ENCODE data around the gene NHLH1.

DNA sequence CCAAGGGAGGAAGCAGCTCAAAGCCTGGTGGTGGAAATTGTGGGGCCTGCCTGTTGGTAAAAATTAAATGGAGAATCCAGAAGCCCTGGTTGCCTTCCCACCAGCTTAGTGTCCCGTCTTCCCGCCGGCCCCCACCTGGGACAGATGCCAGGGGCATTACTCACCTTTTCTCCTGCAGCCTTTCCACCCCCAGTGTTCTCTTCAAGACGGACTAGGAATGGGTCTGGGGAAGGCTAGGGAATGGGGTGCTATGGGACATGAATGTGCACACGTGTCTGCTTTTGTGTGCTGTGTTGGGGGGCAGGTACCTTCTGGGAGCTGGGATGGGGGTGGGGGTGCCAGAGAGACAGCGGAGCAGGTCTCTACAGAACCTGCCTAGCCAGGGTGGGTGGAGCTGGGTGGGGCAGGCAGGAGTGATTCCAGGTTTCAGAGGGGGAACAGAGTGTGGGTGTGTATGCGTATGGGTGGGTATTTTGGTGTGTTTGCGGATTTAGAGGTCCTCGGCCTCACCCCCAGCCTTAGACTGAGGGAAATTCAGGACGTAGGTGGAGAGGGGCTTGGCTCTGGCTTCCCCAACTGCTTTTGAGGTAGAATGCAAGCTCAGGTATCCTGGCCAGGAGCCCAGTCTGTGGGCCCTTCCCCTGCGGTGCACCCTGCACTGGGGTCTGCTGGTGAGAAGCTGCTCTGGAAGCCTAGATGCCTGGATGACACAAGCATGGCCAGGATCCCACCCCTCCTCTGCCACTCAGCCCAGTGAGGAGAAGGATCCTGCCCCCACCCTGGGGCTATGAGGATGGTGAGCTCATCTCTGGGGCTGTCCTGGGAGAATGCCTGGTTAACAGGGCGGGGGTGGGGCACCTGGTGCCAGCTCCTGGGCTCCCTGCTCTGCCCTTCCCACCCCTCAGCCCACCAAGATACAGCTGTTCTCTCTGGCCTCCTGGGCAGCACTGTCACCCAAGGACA, 41.2 kb downstream of the NHLH1 start:
- TF ChIP-seq, protein P1, sequence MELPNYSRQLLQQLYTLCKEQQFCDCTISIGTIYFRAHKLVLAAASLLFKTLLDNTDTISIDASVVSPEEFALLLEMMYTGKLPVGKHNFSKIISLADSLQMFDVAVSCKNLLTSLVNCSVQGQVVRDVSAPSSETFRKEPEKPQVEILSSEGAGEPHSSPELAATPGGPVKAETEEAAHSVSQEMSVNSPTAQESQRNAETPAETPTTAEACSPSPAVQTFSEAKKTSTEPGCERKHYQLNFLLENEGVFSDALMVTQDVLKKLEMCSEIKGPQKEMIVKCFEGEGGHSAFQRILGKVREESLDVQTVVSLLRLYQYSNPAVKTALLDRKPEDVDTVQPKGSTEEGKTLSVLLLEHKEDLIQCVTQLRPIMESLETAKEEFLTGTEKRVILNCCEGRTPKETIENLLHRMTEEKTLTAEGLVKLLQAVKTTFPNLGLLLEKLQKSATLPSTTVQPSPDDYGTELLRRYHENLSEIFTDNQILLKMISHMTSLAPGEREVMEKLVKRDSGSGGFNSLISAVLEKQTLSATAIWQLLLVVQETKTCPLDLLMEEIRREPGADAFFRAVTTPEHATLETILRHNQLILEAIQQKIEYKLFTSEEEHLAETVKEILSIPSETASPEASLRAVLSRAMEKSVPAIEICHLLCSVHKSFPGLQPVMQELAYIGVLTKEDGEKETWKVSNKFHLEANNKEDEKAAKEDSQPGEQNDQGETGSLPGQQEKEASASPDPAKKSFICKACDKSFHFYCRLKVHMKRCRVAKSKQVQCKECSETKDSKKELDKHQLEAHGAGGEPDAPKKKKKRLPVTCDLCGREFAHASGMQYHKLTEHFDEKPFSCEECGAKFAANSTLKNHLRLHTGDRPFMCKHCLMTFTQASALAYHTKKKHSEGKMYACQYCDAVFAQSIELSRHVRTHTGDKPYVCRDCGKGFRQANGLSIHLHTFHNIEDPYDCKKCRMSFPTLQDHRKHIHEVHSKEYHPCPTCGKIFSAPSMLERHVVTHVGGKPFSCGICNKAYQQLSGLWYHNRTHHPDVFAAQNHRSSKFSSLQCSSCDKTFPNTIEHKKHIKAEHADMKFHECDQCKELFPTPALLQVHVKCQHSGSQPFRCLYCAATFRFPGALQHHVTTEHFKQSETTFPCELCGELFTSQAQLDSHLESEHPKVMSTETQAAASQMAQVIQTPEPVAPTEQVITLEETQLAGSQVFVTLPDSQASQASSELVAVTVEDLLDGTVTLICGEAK (IDR thresholded peaks at IDR 0.05; ENCODE audit: borderline replicate concordance): no peak
- TF ChIP-seq, protein P2, sequence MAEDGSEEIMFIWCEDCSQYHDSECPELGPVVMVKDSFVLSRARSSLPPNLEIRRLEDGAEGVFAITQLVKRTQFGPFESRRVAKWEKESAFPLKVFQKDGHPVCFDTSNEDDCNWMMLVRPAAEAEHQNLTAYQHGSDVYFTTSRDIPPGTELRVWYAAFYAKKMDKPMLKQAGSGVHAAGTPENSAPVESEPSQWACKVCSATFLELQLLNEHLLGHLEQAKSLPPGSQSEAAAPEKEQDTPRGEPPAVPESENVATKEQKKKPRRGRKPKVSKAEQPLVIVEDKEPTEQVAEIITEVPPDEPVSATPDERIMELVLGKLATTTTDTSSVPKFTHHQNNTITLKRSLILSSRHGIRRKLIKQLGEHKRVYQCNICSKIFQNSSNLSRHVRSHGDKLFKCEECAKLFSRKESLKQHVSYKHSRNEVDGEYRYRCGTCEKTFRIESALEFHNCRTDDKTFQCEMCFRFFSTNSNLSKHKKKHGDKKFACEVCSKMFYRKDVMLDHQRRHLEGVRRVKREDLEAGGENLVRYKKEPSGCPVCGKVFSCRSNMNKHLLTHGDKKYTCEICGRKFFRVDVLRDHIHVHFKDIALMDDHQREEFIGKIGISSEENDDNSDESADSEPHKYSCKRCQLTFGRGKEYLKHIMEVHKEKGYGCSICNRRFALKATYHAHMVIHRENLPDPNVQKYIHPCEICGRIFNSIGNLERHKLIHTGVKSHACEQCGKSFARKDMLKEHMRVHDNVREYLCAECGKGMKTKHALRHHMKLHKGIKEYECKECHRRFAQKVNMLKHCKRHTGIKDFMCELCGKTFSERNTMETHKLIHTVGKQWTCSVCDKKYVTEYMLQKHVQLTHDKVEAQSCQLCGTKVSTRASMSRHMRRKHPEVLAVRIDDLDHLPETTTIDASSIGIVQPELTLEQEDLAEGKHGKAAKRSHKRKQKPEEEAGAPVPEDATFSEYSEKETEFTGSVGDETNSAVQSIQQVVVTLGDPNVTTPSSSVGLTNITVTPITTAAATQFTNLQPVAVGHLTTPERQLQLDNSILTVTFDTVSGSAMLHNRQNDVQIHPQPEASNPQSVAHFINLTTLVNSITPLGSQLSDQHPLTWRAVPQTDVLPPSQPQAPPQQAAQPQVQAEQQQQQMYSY (CRISPR knock-in tag; IDR thresholded peaks at IDR 0.05): no peak
- TF ChIP-seq, protein P3, sequence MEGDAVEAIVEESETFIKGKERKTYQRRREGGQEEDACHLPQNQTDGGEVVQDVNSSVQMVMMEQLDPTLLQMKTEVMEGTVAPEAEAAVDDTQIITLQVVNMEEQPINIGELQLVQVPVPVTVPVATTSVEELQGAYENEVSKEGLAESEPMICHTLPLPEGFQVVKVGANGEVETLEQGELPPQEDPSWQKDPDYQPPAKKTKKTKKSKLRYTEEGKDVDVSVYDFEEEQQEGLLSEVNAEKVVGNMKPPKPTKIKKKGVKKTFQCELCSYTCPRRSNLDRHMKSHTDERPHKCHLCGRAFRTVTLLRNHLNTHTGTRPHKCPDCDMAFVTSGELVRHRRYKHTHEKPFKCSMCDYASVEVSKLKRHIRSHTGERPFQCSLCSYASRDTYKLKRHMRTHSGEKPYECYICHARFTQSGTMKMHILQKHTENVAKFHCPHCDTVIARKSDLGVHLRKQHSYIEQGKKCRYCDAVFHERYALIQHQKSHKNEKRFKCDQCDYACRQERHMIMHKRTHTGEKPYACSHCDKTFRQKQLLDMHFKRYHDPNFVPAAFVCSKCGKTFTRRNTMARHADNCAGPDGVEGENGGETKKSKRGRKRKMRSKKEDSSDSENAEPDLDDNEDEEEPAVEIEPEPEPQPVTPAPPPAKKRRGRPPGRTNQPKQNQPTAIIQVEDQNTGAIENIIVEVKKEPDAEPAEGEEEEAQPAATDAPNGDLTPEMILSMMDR (IDR thresholded peaks at IDR 0.05 in 2 of 3, conservative IDR thresholded peaks at IDR 0.05 in 1 of 3; ENCODE audit: control insufficient read depth in 2 of 3, extremely low read depth in 1 of 3, insufficient read depth in 1 of 3, low read depth in 3 of 3, low read length in 3 of 3): no peak
- TF ChIP-seq RAD21 (IDR thresholded peaks at IDR 0.05; ENCODE audit: insufficient read depth, low read depth, low read length) (no peak), SP1 (IDR thresholded peaks at IDR 0.05; ENCODE audit: low read depth, low read length) (no peak), SREBF2 (IDR thresholded peaks at IDR 0.05; ENCODE audit: low read length) (no peak), ZNF24 (IDR thresholded peaks at IDR 0.05) (no peak), TCF12 (IDR thresholded peaks at IDR 0.05; ENCODE audit: low read depth, low read length) (no peak), CREB1 (IDR thresholded peaks at IDR 0.05; ENCODE audit: low read depth) (no peak)
- TF ChIP-seq, protein P4, sequence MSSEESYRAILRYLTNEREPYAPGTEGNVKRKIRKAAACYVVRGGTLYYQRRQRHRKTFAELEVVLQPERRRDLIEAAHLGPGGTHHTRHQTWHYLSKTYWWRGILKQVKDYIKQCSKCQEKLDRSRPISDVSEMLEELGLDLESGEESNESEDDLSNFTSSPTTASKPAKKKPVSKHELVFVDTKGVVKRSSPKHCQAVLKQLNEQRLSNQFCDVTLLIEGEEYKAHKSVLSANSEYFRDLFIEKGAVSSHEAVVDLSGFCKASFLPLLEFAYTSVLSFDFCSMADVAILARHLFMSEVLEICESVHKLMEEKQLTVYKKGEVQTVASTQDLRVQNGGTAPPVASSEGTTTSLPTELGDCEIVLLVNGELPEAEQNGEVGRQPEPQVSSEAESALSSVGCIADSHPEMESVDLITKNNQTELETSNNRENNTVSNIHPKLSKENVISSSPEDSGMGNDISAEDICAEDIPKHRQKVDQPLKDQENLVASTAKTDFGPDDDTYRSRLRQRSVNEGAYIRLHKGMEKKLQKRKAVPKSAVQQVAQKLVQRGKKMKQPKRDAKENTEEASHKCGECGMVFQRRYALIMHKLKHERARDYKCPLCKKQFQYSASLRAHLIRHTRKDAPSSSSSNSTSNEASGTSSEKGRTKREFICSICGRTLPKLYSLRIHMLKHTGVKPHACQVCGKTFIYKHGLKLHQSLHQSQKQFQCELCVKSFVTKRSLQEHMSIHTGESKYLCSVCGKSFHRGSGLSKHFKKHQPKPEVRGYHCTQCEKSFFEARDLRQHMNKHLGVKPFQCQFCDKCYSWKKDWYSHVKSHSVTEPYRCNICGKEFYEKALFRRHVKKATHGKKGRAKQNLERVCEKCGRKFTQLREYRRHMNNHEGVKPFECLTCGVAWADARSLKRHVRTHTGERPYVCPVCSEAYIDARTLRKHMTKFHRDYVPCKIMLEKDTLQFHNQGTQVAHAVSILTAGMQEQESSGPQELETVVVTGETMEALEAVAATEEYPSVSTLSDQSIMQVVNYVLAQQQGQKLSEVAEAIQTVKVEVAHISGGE (CRISPR knock-in tag; IDR thresholded peaks at IDR 0.05): no peak
- TF ChIP-seq, protein P5, sequence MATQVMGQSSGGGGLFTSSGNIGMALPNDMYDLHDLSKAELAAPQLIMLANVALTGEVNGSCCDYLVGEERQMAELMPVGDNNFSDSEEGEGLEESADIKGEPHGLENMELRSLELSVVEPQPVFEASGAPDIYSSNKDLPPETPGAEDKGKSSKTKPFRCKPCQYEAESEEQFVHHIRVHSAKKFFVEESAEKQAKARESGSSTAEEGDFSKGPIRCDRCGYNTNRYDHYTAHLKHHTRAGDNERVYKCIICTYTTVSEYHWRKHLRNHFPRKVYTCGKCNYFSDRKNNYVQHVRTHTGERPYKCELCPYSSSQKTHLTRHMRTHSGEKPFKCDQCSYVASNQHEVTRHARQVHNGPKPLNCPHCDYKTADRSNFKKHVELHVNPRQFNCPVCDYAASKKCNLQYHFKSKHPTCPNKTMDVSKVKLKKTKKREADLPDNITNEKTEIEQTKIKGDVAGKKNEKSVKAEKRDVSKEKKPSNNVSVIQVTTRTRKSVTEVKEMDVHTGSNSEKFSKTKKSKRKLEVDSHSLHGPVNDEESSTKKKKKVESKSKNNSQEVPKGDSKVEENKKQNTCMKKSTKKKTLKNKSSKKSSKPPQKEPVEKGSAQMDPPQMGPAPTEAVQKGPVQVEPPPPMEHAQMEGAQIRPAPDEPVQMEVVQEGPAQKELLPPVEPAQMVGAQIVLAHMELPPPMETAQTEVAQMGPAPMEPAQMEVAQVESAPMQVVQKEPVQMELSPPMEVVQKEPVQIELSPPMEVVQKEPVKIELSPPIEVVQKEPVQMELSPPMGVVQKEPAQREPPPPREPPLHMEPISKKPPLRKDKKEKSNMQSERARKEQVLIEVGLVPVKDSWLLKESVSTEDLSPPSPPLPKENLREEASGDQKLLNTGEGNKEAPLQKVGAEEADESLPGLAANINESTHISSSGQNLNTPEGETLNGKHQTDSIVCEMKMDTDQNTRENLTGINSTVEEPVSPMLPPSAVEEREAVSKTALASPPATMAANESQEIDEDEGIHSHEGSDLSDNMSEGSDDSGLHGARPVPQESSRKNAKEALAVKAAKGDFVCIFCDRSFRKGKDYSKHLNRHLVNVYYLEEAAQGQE (IDR thresholded peaks at IDR 0.05; ENCODE audit: low read depth, low read length): no peak
